ENCODE data around the gene AMIGO2. TPM values are rescaled to one million over a fixed set of nuclear protein-coding genes. Genes with fewer than 3 reads are reported as not detected.

AMIGO2 gene
- total RNA-seq, result 0.92 and 1.1 TPM in 2 replicates
- 2.1 and 2.2 TPM in 2 replicates for polyA plus RNA-seq

- Histone ChIP-seq H3K4me1 (ENCODE audit: low read depth) (no peaks in the 10 kb centered on the region), H3K9me3 (ENCODE audit: low read depth) (no peaks in the 10 kb centered on the region), H3K27ac (no peak within 1 kb of the TSS), H3K36me3 (no peaks in the 10 kb centered on the region), H3K27me3 (no peaks in the 10 kb centered on the region), H3K4me3 (peak within 1 kb of the TSS; percentile 36)
- peak; percentile 80 to 86 for DNase-seq (ENCODE audit: low read depth in 1 of 2, low spot score in 1 of 2)
- TF ChIP-seq CTCF (IDR thresholded peaks at IDR 0.05; ENCODE audit: low read depth, low read length), result peak; percentile 60
Measured at GRCh38 chr12:47079468-47079980, at the start of gene AMIGO2, which contains the start of gene PCED1B. AMIGO2 (minus strand) TSS chr12:47079959; CDS start chr12:47079002, 957 bp downstream. PCED1B (plus strand) TSS chr12:47079621; CDS start chr12:47235064, 155,443 bp downstream.

GRCh38 chr12:47126246-47126645 lies 46.5 kb upstream of the AMIGO2 start:
- no peak for TF ChIP-seq CTCF (IDR thresholded peaks at IDR 0.05; ENCODE audit: low read depth, low read length)

GRCh38 chr12:47124451-47124850 lies 44.7 kb upstream of the AMIGO2 start:
- no peaks in the 10 kb centered on the region for H3K4me1 ChIP-seq (ENCODE audit: low read depth)
- TF ChIP-seq CTCF (IDR thresholded peaks at IDR 0.05; ENCODE audit: low read depth, low read length), result no peak
- no peak overlapping the region for H3K27ac ChIP-seq
- no peaks in the 10 kb centered on the region for H3K36me3 ChIP-seq
- DNase-seq (ENCODE audit: low read depth in 1 of 2, low spot score in 1 of 2), result peak in 1 of 2 donors; percentile 58
- H3K27me3 ChIP-seq, result no peaks in the 10 kb centered on the region
- H3K9me3 ChIP-seq (ENCODE audit: low read depth), result no peaks in the 10 kb centered on the region
- H3K4me3 ChIP-seq, result no peak overlapping the region

More at GRCh38 chr12:47126246-47126645, 46.5 kb upstream of the AMIGO2 start:
- H3K9me3 ChIP-seq (ENCODE audit: low read depth), result no peaks in the 10 kb centered on the region
- no peaks in the 10 kb centered on the region for H3K4me1 ChIP-seq (ENCODE audit: low read depth)
- no peaks in the 10 kb centered on the region for H3K36me3 ChIP-seq
- no peak for DNase-seq (ENCODE audit: low read depth in 1 of 2, low spot score in 1 of 2)
- H3K4me3 ChIP-seq, result no peak overlapping the region
- H3K27ac ChIP-seq, result no peak overlapping the region
- H3K27me3 ChIP-seq, result no peaks in the 10 kb centered on the region

GRCh38 chr12:47123730-47124129 lies 44.0 kb upstream of the AMIGO2 start:
- no peak overlapping the region for H3K27ac ChIP-seq
- H3K4me3 ChIP-seq, result no peak overlapping the region
- no peaks in the 10 kb centered on the region for H3K4me1 ChIP-seq (ENCODE audit: low read depth)
- DNase-seq (ENCODE audit: low read depth in 1 of 2, low spot score in 1 of 2), result no peak
- no peaks in the 10 kb centered on the region for H3K9me3 ChIP-seq (ENCODE audit: low read depth)
- no peak for TF ChIP-seq CTCF (IDR thresholded peaks at IDR 0.05; ENCODE audit: low read depth, low read length)
- H3K36me3 ChIP-seq, result no peaks in the 10 kb centered on the region
- no peaks in the 10 kb centered on the region for H3K27me3 ChIP-seq

- no peak for DNase-seq (ENCODE audit: low read depth in 1 of 2, low spot score in 1 of 2)
- no peak for TF ChIP-seq CTCF (IDR thresholded peaks at IDR 0.05; ENCODE audit: low read depth, low read length)
- H3K9me3 ChIP-seq (ENCODE audit: low read depth), result no peaks in the 10 kb centered on the region
- H3K27me3 ChIP-seq, result no peaks in the 10 kb centered on the region
- H3K27ac ChIP-seq, result no peak overlapping the region
- H3K36me3 ChIP-seq, result no peaks in the 10 kb centered on the region
- no peak overlapping the region for H3K4me3 ChIP-seq
- no peaks in the 10 kb centered on the region for H3K4me1 ChIP-seq (ENCODE audit: low read depth)
Measured at GRCh38 chr12:47122602-47123001, 42.8 kb upstream of the AMIGO2 start.

Data from cardiac muscle cell (in vitro differentiated cells and primary cell).